ENCODE measurements around the gene TRPM2.

TRPM2 gene

GRCh38 chr21:44485254-44485793, 131.9 kb downstream of the TRPM2 start:
- H3K27ac ChIP-seq = no peak overlapping the region
- DNase-seq (ENCODE audit: low spot score) = no peak
- no peak for TF ChIP-seq CTCF (IDR thresholded peaks at IDR 0.05)
- peak overlapping the region; percentile 34 for H3K4me3 ChIP-seq

- no peak for TF ChIP-seq CTCF (IDR thresholded peaks at IDR 0.05)
Measured at GRCh38 chr21:44485796-44486195, 132.4 kb downstream of the TRPM2 start.

GRCh38 chr21:44486302-44486701, 132.9 kb downstream of the TRPM2 start:
- Histone ChIP-seq H3K4me3 (no peak overlapping the region), H3K27ac (no peak overlapping the region)
- TF ChIP-seq CTCF (IDR thresholded peaks at IDR 0.05) = no peak
- DNase-seq (ENCODE audit: low spot score) = no peak

More at GRCh38 chr21:44485796-44486195, 132.4 kb downstream of the TRPM2 start:
- no peak for DNase-seq (ENCODE audit: low spot score)
- H3K4me3 ChIP-seq = peak overlapping the region; percentile 34
- no peak overlapping the region for H3K27ac ChIP-seq

- DNase-seq (ENCODE audit: low spot score) = no peak
- no peak overlapping the region for H3K4me3 ChIP-seq
- H3K27ac ChIP-seq = no peak overlapping the region
- no peak for TF ChIP-seq CTCF (IDR thresholded peaks at IDR 0.05)
Measured at GRCh38 chr21:44487831-44488230, 134.4 kb downstream of the TRPM2 start.

GRCh38 chr21:44489962-44490361, 136.5 kb downstream of the TRPM2 start:
- H3K27ac ChIP-seq = no peak overlapping the region
- no peak overlapping the region for H3K4me3 ChIP-seq
- no peak for DNase-seq (ENCODE audit: low spot score)
- no peak for TF ChIP-seq CTCF (IDR thresholded peaks at IDR 0.05)

- H3K4me3 ChIP-seq = no peak overlapping the region
- TF ChIP-seq CTCF (IDR thresholded peaks at IDR 0.05) = no peak
- DNase-seq (ENCODE audit: low spot score) = no peak
- no peak overlapping the region for H3K27ac ChIP-seq
Measured at GRCh38 chr21:44490405-44490804, 137.0 kb downstream of the TRPM2 start.

GRCh38 chr21:44490816-44491215, 137.4 kb downstream of the TRPM2 start:
- Histone ChIP-seq H3K4me3 (no peak overlapping the region), H3K27ac (no peak overlapping the region)
- DNase-seq (ENCODE audit: low spot score) = no peak
- TF ChIP-seq CTCF (IDR thresholded peaks at IDR 0.05) = no peak

All from coronary artery (tissue), 2 donors.